HG03521 (cell line): ENCODE data around the gene FPGS.
A peak's percentile ranks its signal among the peaks of the same experiment; 100 is the strongest.
"Not testable (repeated sequence)": the region's sequence is repeated elsewhere in the genome, so short reads cannot be mapped to it uniquely, and the experiment has no call there.

Experiments
- ATAC-seq: cut with Tn5 transposase; IDR thresholded peaks from one replicate; pipeline ENCODE4 v1.9.1; 2021; ENCODE audit warnings: mild to moderate bottlenecking, moderate library complexity; ENCODE audit not compliant: unreplicated experiment

The FPGS gene

GRCh38 chr9:127770905-127771569 lies 31.6 kb upstream of the FPGS start:
- ATAC-seq: peak; percentile 87

DNA sequence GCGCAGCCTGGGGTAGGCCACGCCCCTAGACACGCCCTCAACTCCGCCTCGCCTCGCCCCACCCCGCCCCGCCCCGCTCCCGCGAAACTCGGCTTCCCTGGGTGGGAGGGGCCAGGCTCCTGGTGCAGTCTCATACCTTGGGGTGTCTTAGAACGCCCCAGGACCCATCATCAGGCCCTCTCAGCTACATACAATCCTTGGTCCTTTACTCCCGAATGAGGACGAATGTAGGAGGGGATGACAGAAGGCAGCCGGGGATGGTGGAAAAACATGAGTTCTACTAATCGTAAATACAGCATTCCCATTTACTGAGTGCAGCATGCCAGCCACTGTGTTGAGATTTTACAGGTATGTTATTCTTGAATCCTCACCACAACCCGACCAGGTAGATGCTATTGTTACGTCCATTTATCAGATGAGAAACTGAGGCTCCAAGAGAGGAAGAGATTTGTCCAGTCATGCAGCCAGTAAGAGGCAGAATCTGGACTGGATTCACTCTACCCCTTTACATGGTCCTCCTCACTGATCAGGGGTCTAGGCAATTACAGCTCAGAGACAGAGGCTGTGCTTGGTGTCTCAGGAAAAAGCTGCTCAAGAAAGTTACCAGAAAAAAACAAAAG lies 31.0 kb upstream of the FPGS start:
- no peak for ATAC-seq

- ATAC-seq: no peak
Observed at GRCh38 chr9:127772603-127773002, 30.1 kb upstream of the FPGS start.

DNA sequence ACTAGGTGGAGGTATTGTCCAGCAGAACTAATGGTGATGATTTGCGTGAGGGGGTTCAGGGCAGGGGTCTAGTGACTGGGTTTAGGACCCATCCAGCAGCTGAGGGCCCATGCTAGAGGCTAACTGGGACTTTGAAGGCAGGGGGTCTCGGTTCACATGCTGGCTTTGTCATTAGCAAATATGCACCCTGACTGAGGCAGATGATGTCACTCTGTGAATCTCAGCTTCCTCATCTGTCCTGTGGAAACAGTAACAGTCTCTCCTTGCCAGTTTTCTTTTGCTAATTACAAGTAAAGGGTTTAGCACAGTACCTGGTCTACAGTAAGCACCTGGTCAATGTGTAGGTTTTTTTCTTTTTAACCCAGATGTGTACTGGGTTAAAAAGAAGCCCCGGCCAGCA lies 29.4 kb upstream of the FPGS start:
- ATAC-seq: no peak

DNA sequence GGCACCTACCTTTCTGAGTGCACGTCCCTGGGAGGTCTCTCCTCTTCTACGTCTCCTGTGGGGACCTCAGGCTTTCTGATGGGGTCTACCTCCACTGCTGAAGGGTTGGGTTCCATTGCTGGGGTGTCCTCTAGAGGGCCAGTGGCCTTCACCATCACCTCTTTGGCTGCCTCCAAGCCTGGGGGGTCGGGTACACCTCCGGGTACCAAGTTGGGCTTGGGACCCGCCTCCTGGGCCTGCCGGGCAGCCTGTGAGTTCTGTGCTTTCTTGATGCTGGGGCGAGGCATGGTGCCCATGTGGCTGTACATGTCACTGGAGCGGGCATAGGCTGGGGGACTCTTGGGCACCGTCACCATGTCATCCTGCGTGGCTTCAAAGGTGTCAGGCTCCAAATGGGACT lies 28.7 kb upstream of the FPGS start:
- ATAC-seq: no peak

DNA sequence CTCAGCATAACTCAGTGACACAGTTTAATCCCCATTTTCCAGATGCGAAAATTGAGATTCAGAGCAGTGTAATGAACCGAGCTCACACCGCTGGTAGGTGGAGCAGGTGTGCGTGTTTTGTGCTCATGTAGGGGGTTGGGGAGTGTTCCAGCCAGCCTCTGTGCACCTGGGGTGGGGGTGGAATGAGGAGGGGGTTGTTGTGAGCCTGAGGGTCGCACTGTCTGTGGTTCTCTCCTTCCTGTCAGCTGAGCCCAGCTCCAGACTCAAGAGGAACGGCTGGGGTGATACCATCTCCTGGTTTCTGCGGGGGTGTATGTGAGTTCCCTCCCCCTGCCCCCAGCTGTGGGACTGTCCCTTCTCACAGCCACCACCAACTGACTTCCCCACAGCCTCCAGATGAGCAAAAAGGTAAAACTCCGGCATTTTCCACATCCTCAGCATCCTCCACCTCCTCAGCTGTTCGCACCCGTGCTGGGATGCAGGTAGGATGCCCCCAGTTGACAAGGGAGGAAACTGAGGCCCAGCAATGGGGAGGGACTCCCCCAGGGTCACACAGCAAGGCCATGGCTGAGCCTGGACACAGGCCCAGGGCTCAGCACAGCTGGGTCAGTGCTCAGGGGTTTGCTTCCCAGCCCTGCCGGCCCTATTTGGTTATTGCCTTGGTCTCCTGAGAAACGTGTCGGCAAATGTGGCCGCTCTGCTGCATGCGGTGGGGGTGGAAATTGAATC lies 26.3 kb upstream of the FPGS start:
- ATAC-seq: no peak

DNA sequence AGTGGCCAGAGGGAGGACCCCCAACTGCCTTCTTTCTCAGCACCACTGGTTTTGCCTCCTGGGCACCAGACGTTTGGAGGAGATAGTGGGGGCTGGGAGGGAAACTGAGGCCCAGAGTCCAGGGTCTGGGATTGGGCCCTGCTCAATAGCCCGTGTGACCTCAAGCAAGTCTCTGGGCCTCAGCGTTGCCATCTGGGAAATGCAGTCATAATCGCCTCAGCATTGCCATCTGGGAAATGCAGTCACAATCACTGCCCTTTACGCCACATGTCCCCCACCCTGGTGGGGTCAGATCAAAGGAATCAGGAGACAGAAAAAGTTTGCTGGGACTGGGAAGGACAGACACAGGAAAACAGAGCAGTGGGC lies 25.8 kb upstream of the FPGS start:
- no peak for ATAC-seq

DNA sequence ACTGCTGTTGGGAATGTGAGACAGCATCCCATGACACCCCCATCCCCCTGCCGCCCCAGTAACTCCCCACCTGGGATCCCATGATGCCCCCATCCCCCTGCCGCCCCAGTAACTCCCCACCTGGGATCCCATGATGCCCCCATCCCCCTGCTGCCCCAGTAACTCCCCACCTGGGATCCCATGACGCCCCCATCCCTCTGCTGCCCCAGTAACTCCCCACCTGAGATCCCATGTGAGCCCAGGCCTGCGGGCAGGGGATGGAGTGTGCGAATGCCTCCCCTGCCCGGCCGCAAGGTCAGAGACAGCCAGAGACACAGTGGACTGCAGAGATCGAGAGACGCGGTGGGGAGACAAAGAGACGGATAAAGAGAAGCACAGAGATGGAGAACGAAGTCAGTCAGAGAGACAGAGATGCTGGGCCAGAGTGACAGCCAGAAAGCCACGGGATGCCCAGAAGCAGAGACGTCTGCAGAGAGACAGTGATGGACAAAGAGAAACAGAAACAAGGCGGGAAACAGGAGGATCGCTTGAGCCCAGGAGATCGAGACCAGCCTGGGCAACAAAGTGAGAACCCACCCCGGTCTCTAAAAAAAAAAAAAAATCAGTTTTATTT lies 25.2 kb upstream of the FPGS start:
- no peak for ATAC-seq

GRCh38 chr9:127778280-127779135 lies 24.2 kb upstream of the FPGS start, which contains the start of gene SH2D3C:
TSS of gene SH2D3C (minus strand) at chr9:127778666. CDS start at chr9:127778627, 39 bp downstream.
- ATAC-seq: no peak

- no peak for ATAC-seq
Observed at GRCh38 chr9:127779136-127779981, 23.3 kb upstream of the FPGS start.

GRCh38 chr9:127780126-127780885 lies 22.4 kb upstream of the FPGS start:
- no peak for ATAC-seq

DNA sequence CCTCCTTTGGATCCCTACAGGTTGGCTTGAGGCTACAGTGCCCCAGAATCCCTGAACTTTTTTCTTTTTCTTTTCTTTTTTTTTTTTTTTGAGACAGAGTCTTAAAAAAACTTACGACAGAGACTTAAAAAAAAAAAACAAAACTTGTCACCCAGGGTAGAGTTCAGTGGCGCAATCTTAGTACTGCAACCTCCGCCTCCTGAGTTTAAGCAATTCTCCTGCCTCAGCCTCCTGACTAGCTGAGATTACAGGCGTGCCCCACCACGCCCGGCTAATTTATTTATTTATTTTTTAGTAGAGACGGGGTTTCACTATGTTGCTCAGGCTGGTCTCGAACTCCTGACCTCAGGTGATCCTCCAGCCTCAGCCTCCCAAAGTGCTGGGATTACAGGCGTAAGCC lies 21.8 kb upstream of the FPGS start:
- not testable (repeated sequence) for ATAC-seq

GRCh38 chr9:127781806-127782205 lies 20.9 kb upstream of the FPGS start:
- ATAC-seq: no peak

GRCh38 chr9:127783111-127784008 lies 19.3 kb upstream of the FPGS start:
- ATAC-seq: no peak

DNA sequence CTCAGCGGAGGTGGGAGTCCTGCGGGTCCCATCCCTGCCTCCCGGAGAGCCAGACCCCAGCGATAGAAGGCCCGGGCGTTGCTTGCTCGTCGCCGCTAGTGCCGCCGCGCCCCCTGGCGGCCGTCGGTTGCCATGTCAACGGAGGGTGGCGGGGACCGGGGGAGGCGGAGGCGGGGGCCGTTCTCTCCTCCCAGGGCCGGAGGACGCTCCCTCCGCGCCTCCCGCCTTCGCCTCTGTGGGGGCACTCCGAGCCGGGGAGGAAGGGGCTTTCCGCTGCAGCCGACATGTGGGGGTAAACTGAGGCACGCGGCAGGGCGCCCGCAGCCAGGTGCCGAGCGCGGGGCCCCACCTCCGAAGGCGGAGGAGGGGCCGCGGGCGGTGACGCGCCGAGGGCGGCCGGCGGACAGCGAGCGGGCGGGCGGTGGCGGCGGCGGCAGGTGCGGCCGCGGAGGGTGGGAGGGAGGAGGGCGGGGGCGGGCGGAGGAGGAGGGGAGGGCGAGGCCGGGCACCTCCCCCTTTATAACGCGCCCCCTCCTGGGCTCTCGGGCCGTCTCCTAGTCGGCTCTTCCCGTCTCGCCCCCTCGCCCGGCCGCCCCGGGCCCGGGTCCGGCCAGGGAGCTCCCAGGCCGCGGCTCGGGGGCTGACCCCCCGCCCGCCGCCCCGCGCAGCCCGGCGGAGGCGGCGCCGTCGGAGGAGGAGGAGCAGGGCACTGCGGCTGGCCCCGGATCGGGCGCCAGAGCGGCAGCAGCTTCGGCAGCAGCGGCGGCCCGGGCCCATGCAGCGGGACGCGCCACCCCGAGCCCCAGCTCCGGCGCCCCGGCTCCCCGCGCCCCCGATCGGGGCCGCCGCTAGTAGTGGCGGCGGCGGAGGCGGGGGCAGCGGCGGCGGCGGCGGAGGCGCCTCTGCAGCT lies 17.4 kb upstream of the FPGS start:
- ATAC-seq: peak; percentile 43

GRCh38 chr9:127785933-127786772 lies 16.5 kb upstream of the FPGS start, which contains the start of gene CDK9:
TSS of gene CDK9 (plus strand) at chr9:127786034. CDS start at chr9:127786149, 115 bp downstream.
- ATAC-seq: peak; percentile 59
